HEK293 (cell line): ENCODE measurements around the gene TMSB15A.

Source experiments
- CTCF ChIA-PET: fragments of 350-600 bp; formaldehyde crosslinking; extraction: SDS; loops from one replicate; lab custom pipeline; 2021; ENCODE audit warnings: antibody characterized with exemption; lab: Yijun Ruan, JAX
- POLR2A ChIA-PET: fragments of 300-600 bp; formaldehyde crosslinking; extraction: SDS; loops from one replicate; lab custom pipeline; 2020; ENCODE audit warnings: antibody characterized with exemption, inconsistent platforms; lab: Yijun Ruan, JAX
- H3K27ac ChIP-seq: fragments of 200-500 bp; sonication (Bioruptor generic); 2 replicates; pipeline ENCODE4 v1.5.1; 2014; ENCODE audit warnings: low read depth, low read length, control low read depth, inconsistent platforms; ENCODE audit errors: extremely low read depth
- H3K36me3 ChIP-seq, 2 experiments: fragments of 200-500 bp in 1 of 2; sonication (Bioruptor generic) in 1 of 2; 1 replicate in 1 of 2; 2 replicates in 1 of 2; pipeline ENCODE4 v1.5.1; 2014 to 2017; ENCODE audit warnings: inconsistent platforms in 2 of 2, low read length in 2 of 2; ENCODE audit not compliant: control insufficient read depth in 2 of 2, insufficient read depth in 1 of 2
- H3K4me1 ChIP-seq: fragments of 200-500 bp; sonication (Bioruptor generic); 2 replicates; pipeline ENCODE4 v1.5.1; 2014; ENCODE audit warnings: mild to moderate bottlenecking, low read length, inconsistent platforms; ENCODE audit not compliant: control insufficient read depth, insufficient read depth
- H3K4me3 ChIP-seq: 2 replicates; pipeline ENCODE4 v1.5.1; 2011; ENCODE audit warnings: low read depth, mild to moderate bottlenecking, control low read depth, low read length, moderate library complexity
- H3K9me3 ChIP-seq: fragments of 200-500 bp; sonication (Bioruptor generic); 2 replicates; pipeline ENCODE4 v1.5.1; 2014; ENCODE audit warnings: low read depth, low read length, inconsistent platforms; ENCODE audit not compliant: control insufficient read depth, insufficient read depth
- BCL6B ChIP-seq: fragments of 450-650 bp; formaldehyde crosslinking; IDR thresholded peaks from 2 replicates; pipeline ENCODE4 v1.5.1; 2017; ENCODE audit warnings: missing biosample characterization, missing genetic modification characterization
- KLF1 ChIP-seq: fragments of 450-650 bp; formaldehyde crosslinking; IDR thresholded peaks from 2 replicates; pipeline ENCODE4 v1.5.1; 2016; ENCODE audit warnings: missing biosample characterization, missing genetic modification characterization
- KLF8 ChIP-seq: fragments of 450-650 bp; formaldehyde crosslinking; IDR thresholded peaks from 2 replicates; pipeline ENCODE4 v1.5.1; 2016; ENCODE audit warnings: missing biosample characterization, missing genetic modification characterization
- MZF1 ChIP-seq: fragments of 450-650 bp; formaldehyde crosslinking; IDR thresholded peaks from 2 replicates; pipeline ENCODE4 v1.5.1; 2017; ENCODE audit warnings: missing biosample characterization, missing genetic modification characterization, borderline replicate concordance
- OSR2 ChIP-seq: fragments of 450-650 bp; formaldehyde crosslinking; IDR thresholded peaks from 2 replicates; pipeline ENCODE4 v1.5.1; 2016; ENCODE audit warnings: missing biosample characterization, missing genetic modification characterization
- REPIN1 ChIP-seq: fragments of 450-650 bp; formaldehyde crosslinking; IDR thresholded peaks from 2 replicates; pipeline ENCODE4 v1.5.1; 2017; ENCODE audit warnings: missing biosample characterization, missing genetic modification characterization, low read depth
- SALL2 ChIP-seq: fragments of 450-650 bp; formaldehyde crosslinking; IDR thresholded peaks from 2 replicates; pipeline ENCODE4 v1.5.0; 2017; ENCODE audit warnings: missing biosample characterization, mild to moderate bottlenecking, missing genetic modification characterization, borderline replicate concordance
- TRIM28 ChIP-seq: IDR thresholded peaks from 2 replicates; pipeline ENCODE4 v1.6.1; 2011; ENCODE audit warnings: low read length, control low read depth, borderline replicate concordance
- ZBTB21 ChIP-seq: fragments of 450-650 bp; formaldehyde crosslinking; IDR thresholded peaks from 2 replicates; pipeline ENCODE4 v1.5.1; 2017; ENCODE audit warnings: missing biosample characterization, missing genetic modification characterization
- ZNF10 ChIP-seq: fragments of 450-650 bp; formaldehyde crosslinking; IDR thresholded peaks from 2 replicates; pipeline ENCODE4 v1.5.1; 2017; ENCODE audit warnings: missing biosample characterization, missing genetic modification characterization
- ZNF133 ChIP-seq: fragments of 450-650 bp; formaldehyde crosslinking; IDR thresholded peaks from 2 replicates; pipeline ENCODE4 v1.5.1; 2016; ENCODE audit warnings: missing biosample characterization, missing genetic modification characterization
- ZNF2 ChIP-seq: fragments of 450-650 bp; formaldehyde crosslinking; IDR thresholded peaks from 2 replicates; pipeline ENCODE4 v1.5.1; 2016; ENCODE audit warnings: missing biosample characterization, missing genetic modification characterization
- ZNF223 ChIP-seq: fragments of 450-650 bp; formaldehyde crosslinking; IDR thresholded peaks from 2 replicates; pipeline ENCODE4 v1.5.1; 2016; ENCODE audit warnings: missing biosample characterization, missing genetic modification characterization
- ZNF248 ChIP-seq: fragments of 450-650 bp; formaldehyde crosslinking; IDR thresholded peaks from 2 replicates; pipeline ENCODE4 v1.5.1; 2017; ENCODE audit warnings: missing biosample characterization, missing genetic modification characterization
- ZNF280C ChIP-seq: fragments of 450-650 bp; formaldehyde crosslinking; IDR thresholded peaks from 2 replicates; pipeline ENCODE4 v1.5.1; 2016; ENCODE audit warnings: missing biosample characterization, missing genetic modification characterization
- ZNF350 ChIP-seq: fragments of 450-650 bp; formaldehyde crosslinking; IDR thresholded peaks from 2 replicates; pipeline ENCODE4 v1.5.0; 2017; ENCODE audit warnings: missing biosample characterization, mild to moderate bottlenecking, missing genetic modification characterization
- ZNF391 ChIP-seq: fragments of 450-650 bp; formaldehyde crosslinking; IDR thresholded peaks from 2 replicates; pipeline ENCODE4 v1.5.1; 2016; ENCODE audit warnings: low read depth, missing biosample characterization, missing genetic modification characterization, borderline replicate concordance
- ZNF549 ChIP-seq: fragments of 450-650 bp; IDR thresholded peaks from 2 replicates; pipeline ENCODE4 v1.5.1; 2018; ENCODE audit warnings: missing biosample characterization, missing genetic modification characterization, mild to moderate bottlenecking, inconsistent platforms, moderate library complexity
- ZNF580 ChIP-seq: fragments of 450-650 bp; formaldehyde crosslinking; IDR thresholded peaks from 2 replicates; pipeline ENCODE4 v1.5.1; 2016; ENCODE audit warnings: missing biosample characterization, missing genetic modification characterization
- ZNF645 ChIP-seq: fragments of 450-650 bp; formaldehyde crosslinking; IDR thresholded peaks from 2 replicates; pipeline ENCODE4; 2016; ENCODE audit warnings: missing biosample characterization, missing genetic modification characterization
- ZNF654 ChIP-seq: fragments of 450-650 bp; formaldehyde crosslinking; IDR thresholded peaks from 2 replicates; pipeline ENCODE4 v1.5.1; 2016; ENCODE audit warnings: low read depth, missing biosample characterization, missing genetic modification characterization
- ZNF670 ChIP-seq: fragments of 450-650 bp; formaldehyde crosslinking; IDR thresholded peaks from 2 replicates; pipeline ENCODE4 v1.5.1; 2016; ENCODE audit warnings: missing biosample characterization, missing genetic modification characterization, low read depth
- ZNF701 ChIP-seq: fragments of 450-650 bp; formaldehyde crosslinking; IDR thresholded peaks from 2 replicates; pipeline ENCODE4 v1.5.1; 2016; ENCODE audit warnings: missing biosample characterization, missing genetic modification characterization
- ZNF777 ChIP-seq: fragments of 450-650 bp; formaldehyde crosslinking; IDR thresholded peaks from 2 replicates; pipeline ENCODE4 v1.5.1; 2017; ENCODE audit warnings: missing biosample characterization, missing genetic modification characterization, borderline replicate concordance
- ZNF837 ChIP-seq: fragments of 450-650 bp; formaldehyde crosslinking; IDR thresholded peaks from 2 replicates; pipeline ENCODE4 v1.5.1; 2016; ENCODE audit warnings: missing biosample characterization, missing genetic modification characterization
- TF ChIP-seq, protein P1 (sequence below): fragments of 450-650 bp; formaldehyde crosslinking; IDR thresholded peaks from 2 replicates; pipeline ENCODE4 v1.5.1; 2016; ENCODE audit warnings: missing biosample characterization, missing genetic modification characterization
- TF ChIP-seq, protein P2 (sequence below): fragments of 450-650 bp; formaldehyde crosslinking; IDR thresholded peaks from 2 replicates; pipeline ENCODE4 v1.5.1; 2017; ENCODE audit warnings: missing biosample characterization, missing genetic modification characterization

Gene TMSB15A

GRCh38 chrX:102560423-102561068, 44.0 kb upstream of the TMSB15A start:
- POLR2A ChIA-PET: no interaction called here
- no peak for TF ChIP-seq ZNF391 (tag by site-specific recombination)
- no peak for TF ChIP-seq BCL6B (tag by site-specific recombination)
- TF ChIP-seq REPIN1: no peak
- TF ChIP-seq ZNF549 (tag by site-specific recombination): no peak
- no peak for TF ChIP-seq KLF8 (tag by site-specific recombination)
- TF ChIP-seq ZNF645 (tag by site-specific recombination): no peak
- TF ChIP-seq ZNF837 (tag by site-specific recombination): no peak
- no peak for TF ChIP-seq ZNF133
- TF ChIP-seq SALL2 (tag by site-specific recombination): no peak
- TF ChIP-seq MZF1: no peak
- no peak for TF ChIP-seq ZNF248 (tag by site-specific recombination)
- TF ChIP-seq ZNF701: no peak

DNA sequence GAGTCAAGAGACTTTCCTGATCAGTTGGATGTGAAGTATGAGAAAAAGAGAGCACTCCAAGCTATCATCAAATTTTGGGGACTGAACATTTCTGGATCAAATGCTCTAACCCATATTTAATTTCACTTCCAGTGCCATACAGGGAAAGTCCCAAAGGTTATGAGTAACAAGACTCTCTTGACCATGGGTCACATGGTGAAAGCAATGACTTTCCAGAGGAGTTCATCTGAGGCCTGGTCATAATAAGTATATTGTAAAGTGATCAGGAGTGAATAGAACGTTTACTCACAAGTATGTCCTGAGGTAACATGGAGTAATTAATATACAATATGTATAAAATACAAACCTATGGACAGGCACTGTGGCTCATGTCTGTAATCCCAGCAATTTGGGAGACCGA, 42.1 kb upstream of the TMSB15A start:
- ChIA-PET POLR2A (interaction anchor here (0.6 kb wide), 1 partner anchor 392 kb away, joined by 4 read pairs; no protein-coding TSS in a partner anchor), CTCF (no interaction called here)
- no peaks in the 10 kb centered on the region for H3K36me3 ChIP-seq
- H3K9me3 ChIP-seq: no peaks in the 10 kb centered on the region
- H3K4me3 ChIP-seq: no peak overlapping the region
- H3K27ac ChIP-seq: no peak overlapping the region
- H3K4me1 ChIP-seq: no peaks in the 10 kb centered on the region
- no peak for TF ChIP-seq ZNF645 (tag by site-specific recombination)
- TF ChIP-seq ZNF280C (tag by site-specific recombination): no peak
- TF ChIP-seq ZNF580 (tag by site-specific recombination): no peak
- TF ChIP-seq TRIM28: no peak
- TF ChIP-seq ZNF350: no peak
- TF ChIP-seq ZNF10 (tag by site-specific recombination): no peak
- TF ChIP-seq ZNF777 (tag by site-specific recombination): no peak
- TF ChIP-seq ZNF670: no peak
- no peak for TF ChIP-seq ZNF654 (tag by site-specific recombination)
- no peak for TF ChIP-seq KLF1 (tag by site-specific recombination)
- no peak for TF ChIP-seq ZNF223 (tag by site-specific recombination)
- TF ChIP-seq, protein P1, sequence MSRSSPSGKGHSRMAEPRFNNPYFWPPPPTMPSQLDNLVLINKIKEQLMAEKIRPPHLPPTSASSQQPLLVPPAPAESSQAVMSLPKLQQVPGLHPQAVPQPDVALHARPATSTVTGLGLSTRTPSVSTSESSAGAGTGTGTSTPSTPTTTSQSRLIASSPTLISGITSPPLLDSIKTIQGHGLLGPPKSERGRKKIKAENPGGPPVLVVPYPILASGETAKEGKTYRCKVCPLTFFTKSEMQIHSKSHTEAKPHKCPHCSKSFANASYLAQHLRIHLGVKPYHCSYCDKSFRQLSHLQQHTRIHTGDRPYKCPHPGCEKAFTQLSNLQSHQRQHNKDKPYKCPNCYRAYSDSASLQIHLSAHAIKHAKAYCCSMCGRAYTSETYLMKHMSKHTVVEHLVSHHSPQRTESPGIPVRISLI (tag by site-specific recombination): no peak
- no peak for TF ChIP-seq ZNF2 (tag by site-specific recombination)
- TF ChIP-seq, protein P2, sequence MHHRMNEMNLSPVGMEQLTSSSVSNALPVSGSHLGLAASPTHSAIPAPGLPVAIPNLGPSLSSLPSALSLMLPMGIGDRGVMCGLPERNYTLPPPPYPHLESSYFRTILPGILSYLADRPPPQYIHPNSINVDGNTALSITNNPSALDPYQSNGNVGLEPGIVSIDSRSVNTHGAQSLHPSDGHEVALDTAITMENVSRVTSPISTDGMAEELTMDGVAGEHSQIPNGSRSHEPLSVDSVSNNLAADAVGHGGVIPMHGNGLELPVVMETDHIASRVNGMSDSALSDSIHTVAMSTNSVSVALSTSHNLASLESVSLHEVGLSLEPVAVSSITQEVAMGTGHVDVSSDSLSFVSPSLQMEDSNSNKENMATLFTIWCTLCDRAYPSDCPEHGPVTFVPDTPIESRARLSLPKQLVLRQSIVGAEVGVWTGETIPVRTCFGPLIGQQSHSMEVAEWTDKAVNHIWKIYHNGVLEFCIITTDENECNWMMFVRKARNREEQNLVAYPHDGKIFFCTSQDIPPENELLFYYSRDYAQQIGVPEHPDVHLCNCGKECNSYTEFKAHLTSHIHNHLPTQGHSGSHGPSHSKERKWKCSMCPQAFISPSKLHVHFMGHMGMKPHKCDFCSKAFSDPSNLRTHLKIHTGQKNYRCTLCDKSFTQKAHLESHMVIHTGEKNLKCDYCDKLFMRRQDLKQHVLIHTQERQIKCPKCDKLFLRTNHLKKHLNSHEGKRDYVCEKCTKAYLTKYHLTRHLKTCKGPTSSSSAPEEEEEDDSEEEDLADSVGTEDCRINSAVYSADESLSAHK (tag by site-specific recombination): no peak
- no peak for TF ChIP-seq ZBTB21 (tag by site-specific recombination)
- no peak for TF ChIP-seq OSR2 (tag by site-specific recombination)

More at GRCh38 chrX:102560423-102561068, 44.0 kb upstream of the TMSB15A start:
- Histone ChIP-seq H3K27ac (no peak overlapping the region), H3K4me1 (no peaks in the 10 kb centered on the region), H3K4me3 (no peak overlapping the region), H3K36me3 (no peaks in the 10 kb centered on the region), H3K9me3 (no peaks in the 10 kb centered on the region)
- CTCF ChIA-PET: no interaction called here
